Endothelial cell of umbilical vein (primary cell): ENCODE measurements around the gene SMAD3. TPM values are rescaled to one million over a fixed set of nuclear protein-coding genes. Genes with fewer than 3 reads are reported as not detected.

Experiments
- BruUV-seq: library from RNA; stranded (reverse); fragments of 400-500 nt; replicated peaks from 2 replicates; lab custom pipeline; 2021; lab: Mats Ljungman, UMichigan
- CTCF ChIA-PET: fragments of 300-600, 350-600 bp; sonication (Branson Sonifier 250); formaldehyde crosslinking; loops from one replicate; lab custom pipeline; 2021; ENCODE audit warnings: antibody characterized with exemption, inconsistent platforms; lab: Charles Lee
- POLR2A ChIA-PET: fragments of 300-600, 350-600 bp; sonication (Branson Sonifier 250); formaldehyde crosslinking; loops from one replicate; lab custom pipeline; 2021; ENCODE audit warnings: antibody characterized with exemption, inconsistent platforms; lab: Charles Lee
- DNase-seq: peaks from one replicate; pipeline ENCODE4 v3.0.0-alpha.2; 2011; ENCODE audit warnings: low read depth, low spot score
- FAIRE-seq: peaks from 2 replicates; lab custom pipeline; 2011; peaks lifted over from hg19 to GRCh38; lab: Jason Lieb, UNC
- H2AFZ ChIP-seq: 2 replicates; pipeline ENCODE4 v1.6.0; 2012; ENCODE audit warnings: low read depth, low read length, control low read depth, inconsistent platforms
- H3K27ac ChIP-seq: 2 replicates; pipeline ENCODE4 v1.5.1; 2011; ENCODE audit warnings: low read depth, mild to moderate bottlenecking, control low read depth, low read length, moderate library complexity; ENCODE audit not compliant: insufficient read depth
- H3K27me3 ChIP-seq, 2 experiments: 2 replicates each; pipeline versions ENCODE4 v1.6.0 to v1.6.1; 2011; ENCODE audit warnings: low read length in 2 of 2, mixed read lengths in 1 of 2; ENCODE audit not compliant: control insufficient read depth in 2 of 2, insufficient read depth in 2 of 2
- H3K36me3 ChIP-seq, 2 experiments: 2 replicates in 1 of 2; 3 replicates in 1 of 2; pipeline ENCODE4 v1.5.1; 2011; ENCODE audit warnings: low read length in 2 of 2, mild to moderate bottlenecking in 1 of 2, moderate library complexity in 1 of 2; ENCODE audit not compliant: control insufficient read depth in 2 of 2, insufficient read depth in 2 of 2; ENCODE audit errors: extremely low read depth in 1 of 2
- H3K4me1 ChIP-seq: 3 replicates; pipeline ENCODE4 v1.5.1; 2011; ENCODE audit warnings: mild to moderate bottlenecking, low read length; ENCODE audit not compliant: control insufficient read depth, insufficient read depth; ENCODE audit errors: extremely low read depth
- H3K4me2 ChIP-seq: 2 replicates; pipeline ENCODE4 v1.6.1; 2011; ENCODE audit warnings: low read length, control low read depth, mixed read lengths; ENCODE audit not compliant: insufficient read depth
- H3K4me3 ChIP-seq, 3 experiments: fragments of 200-600 bp in 1 of 3; sonication (generic), shearing (Covaris generic) in 1 of 3; replicated peaks in 1 of 3; 2 replicates each; pipeline ENCODE4 v1.5.1; 2011 to 2016; ENCODE audit warnings: control low read depth in 3 of 3, low read length in 3 of 3, mild to moderate bottlenecking in 2 of 3, inconsistent platforms in 1 of 3, low read depth in 1 of 3, moderate library complexity in 1 of 3; ENCODE audit not compliant: insufficient read depth in 1 of 3
- H3K79me2 ChIP-seq: 2 replicates; pipeline ENCODE4 v1.6.0; 2012; ENCODE audit warnings: low read length, inconsistent platforms; ENCODE audit not compliant: control insufficient read depth, insufficient read depth
- H3K9ac ChIP-seq: replicated peaks from 2 replicates; pipeline ENCODE3; 2011; ENCODE audit warnings: low read length, control low read depth; ENCODE audit not compliant: insufficient read depth; ENCODE audit errors: extremely low read depth
- H3K9me1 ChIP-seq: replicated peaks from 3 replicates; pipeline ENCODE4 v1.6.0; 2011; ENCODE audit warnings: mild to moderate bottlenecking, low read length; ENCODE audit not compliant: control insufficient read depth, insufficient read depth; ENCODE audit errors: extremely low read depth
- H3K9me3 ChIP-seq: replicated peaks from 2 replicates; pipeline ENCODE4 v1.5.1; 2012; ENCODE audit warnings: low read length, inconsistent platforms; ENCODE audit not compliant: control insufficient read depth, insufficient read depth
- H4K20me1 ChIP-seq: replicated peaks from 2 replicates; pipeline ENCODE3; 2011; ENCODE audit warnings: mild to moderate bottlenecking, low read length; ENCODE audit not compliant: control insufficient read depth, insufficient read depth; ENCODE audit errors: extremely low read depth
- CTCF ChIP-seq, 2 donors: IDR thresholded peaks; 1 replicate in 1 of 2; 2 replicates in 1 of 2; pipeline ENCODE4 v1.5.1; 2011; ENCODE audit warnings: low read length in 2 of 2, mild to moderate bottlenecking in 2 of 2, moderate library complexity in 2 of 2, control low read depth in 1 of 2, inconsistent platforms in 1 of 2, low read depth in 1 of 2; ENCODE audit not compliant: insufficient read depth in 1 of 2; ENCODE audit errors: extremely low read depth in 1 of 2
- EZH2 ChIP-seq: IDR thresholded peaks from 2 replicates; pipeline ENCODE4 v1.6.1; 2012; ENCODE audit warnings: borderline replicate concordance, low read depth, mild to moderate bottlenecking, moderate library complexity, low read length, inconsistent platforms; ENCODE audit not compliant: severe bottlenecking
- FOS ChIP-seq: IDR thresholded peaks from 2 replicates; pipeline ENCODE4 v1.6.1; 2011; ENCODE audit warnings: mild to moderate bottlenecking, low read length, moderate library complexity, borderline replicate concordance; ENCODE audit not compliant: insufficient read depth
- GATA2 ChIP-seq: IDR thresholded peaks from 2 replicates; pipeline ENCODE4 v1.7.0; 2011; ENCODE audit warnings: low read depth, mild to moderate bottlenecking, moderate library complexity, mixed read lengths, low read length; ENCODE audit not compliant: insufficient read length, insufficient read depth
- JUN ChIP-seq: IDR thresholded peaks from 2 replicates; pipeline ENCODE4 v1.6.1; 2011; ENCODE audit warnings: borderline replicate concordance, low read depth; ENCODE audit not compliant: insufficient read length, insufficient read depth
- MAX ChIP-seq: IDR thresholded peaks from 2 replicates; pipeline ENCODE4 v1.6.1; 2011; ENCODE audit not compliant: insufficient read depth, insufficient read length
- MYC ChIP-seq: IDR thresholded peaks from one replicate; pipeline ENCODE4 v1.6.1; 2011; ENCODE audit warnings: mild to moderate bottlenecking, low read depth, low read length
- POLR2A ChIP-seq: IDR thresholded peaks from 2 replicates; pipeline ENCODE4 v1.6.1; 2012; ENCODE audit warnings: low read depth, mild to moderate bottlenecking, control low read depth, low read length
- POLR2AphosphoS5 ChIP-seq: IDR thresholded peaks from 2 replicates; pipeline ENCODE4 v1.6.1; 2012; ENCODE audit warnings: low read depth, mild to moderate bottlenecking, control low read depth, low read length, moderate library complexity; ENCODE audit not compliant: insufficient read depth
- dilution Hi-C: fragments of 300-500 bp; cut with MboI; formaldehyde crosslinking; loops from one replicate; pipeline ENCODE4 v1.15.0; 2019; ENCODE audit warnings: low sequenced_read_pairs; ENCODE audit not compliant: extremely low pct_ligation_motif_present
- intact Hi-C: fragments of 100-400 bp; cut with micrococcal nuclease; formaldehyde crosslinking; loops from one replicate; pipeline ENCODE4 v1.10.0; 2022
- polyA plus RNA-seq, 4 experiments: library from polyadenylated mRNA; depleted of rRNA in 3 of 4; stranded (reverse) in 3 of 4; unstranded in 1 of 4; fragments of >200 nt; gene quantifications; 2 replicates each; pipeline versions ENCODE4 v1.2.1 to v1.2.3, GENCODE V29; 2011 to 2012; ENCODE audit warnings: missing spikeins in 1 of 4
- total RNA-seq: library from RNA; stranded (reverse); gene quantifications from 2 replicates; pipeline ENCODE4 v1.2.3, GENCODE V29; 2021

The SMAD3 gene
- total and polyA plus RNA-seq, 2 donors (not counting 3 experiments of a cell fraction or from before 2014, with no cell fraction given) = 56.4 to 88.2 TPM

- Histone ChIP-seq H3K27ac (peak overlapping the region; percentile 95), H4K20me1 (no peaks in the 10 kb centered on the region), H3K4me1 (peaks cover 59% of the 10 kb centered on the region), H3K4me3 (no peak overlapping the region), H3K79me2 (peaks cover 91% of the 10 kb centered on the region), H3K9me1 (no peaks in the 10 kb centered on the region), H3K4me2 (no peak overlapping the region), H3K9me3 (no peaks in the 10 kb centered on the region), H3K9ac (no peak overlapping the region), H3K36me3 (no peaks in the 10 kb centered on the region), H2AFZ (no peak overlapping the region), H3K27me3 (no peaks in the 10 kb centered on the region)
- no TSS peak for BruUV-seq
- ChIA-PET CTCF (interaction anchor here (1.0 to 1.4 kb wide), 3 partner anchors 20 to 78 kb away, joined by 3 to 7 read pairs (median 5); partner anchors contain the start of gene SMAD3), POLR2A (no interaction called here)
- intact Hi-C loops = no loop called here
- no peak for TF ChIP-seq GATA2
- no peak for TF ChIP-seq EZH2
- TF ChIP-seq MYC = no peak
- TF ChIP-seq FOS = no peak
- no peak for TF ChIP-seq POLR2AphosphoS5
- TF ChIP-seq POLR2A = no peak
- no peak for TF ChIP-seq MAX
- no peak for TF ChIP-seq JUN
- no peak for TF ChIP-seq CTCF (IDR thresholded peaks at IDR 0.05; ENCODE audit: extremely low read depth in 1 of 2, insufficient read depth in 1 of 2, low read depth in 1 of 2, low read length in 2 of 2)
- DNase-seq = no peak
- dilution Hi-C loops = no loop called here
- FAIRE-seq = no peak
These were observed 35.6 kb downstream of the SMAD3 start for GRCh38 chr15:67100801-67101581.
